CD14-positive monocyte (primary cell): Measurements from ENCODE around the gene KRTAP6-2. TPM values are rescaled to one million over a fixed set of nuclear protein-coding genes. Genes with fewer than 3 reads are reported as not detected.

ENCODE experiments used
- DNase-seq, 3 donors: peaks; one replicate each; pipeline ENCODE4 v3.0.0-alpha.2; 2011 to 2022
- H2AFZ ChIP-seq: 2 replicates; pipeline ENCODE4 v1.6.0; 2012; ENCODE audit warnings: mild to moderate bottlenecking, low read depth, low read length, inconsistent platforms; ENCODE audit not compliant: insufficient read depth, poor library complexity, severe bottlenecking
- H3K27ac ChIP-seq, 2 donors: 1 replicate in 1 of 2; 2 replicates in 1 of 2; pipeline ENCODE4 v1.5.1; 2012 to 2013; ENCODE audit warnings: low read length in 2 of 2, control low read depth in 1 of 2, inconsistent platforms in 1 of 2, low read depth in 1 of 2, mild to moderate bottlenecking in 1 of 2
- H3K27me3 ChIP-seq, 2 donors: one replicate each; pipeline versions ENCODE4 v1.6.0 to v1.6.1; 2011 to 2013; ENCODE audit warnings: low read length in 2 of 2; ENCODE audit not compliant: control insufficient read depth in 2 of 2, insufficient read depth in 2 of 2
- H3K36me3 ChIP-seq, 2 donors: replicated peaks in 1 of 2; 1 replicate in 1 of 2; 2 replicates in 1 of 2; pipeline versions ENCODE4 v1.5.1 to v1.6.1; 2012 to 2013; ENCODE audit warnings: low read length in 2 of 2, control low read depth in 1 of 2, inconsistent platforms in 1 of 2, mild to moderate bottlenecking in 1 of 2; ENCODE audit not compliant: insufficient read depth in 2 of 2, control insufficient read depth in 1 of 2
- H3K4me1 ChIP-seq, 2 donors: 1 replicate in 1 of 2; 2 replicates in 1 of 2; pipeline versions ENCODE4 v1.5.1 to v1.6.1; 2012 to 2013; ENCODE audit warnings: low read length in 2 of 2, control low read depth in 1 of 2, inconsistent platforms in 1 of 2, mild to moderate bottlenecking in 1 of 2, moderate library complexity in 1 of 2; ENCODE audit not compliant: insufficient read depth in 2 of 2, control insufficient read depth in 1 of 2
- H3K4me2 ChIP-seq: replicated peaks from 2 replicates; pipeline ENCODE3; 2012; ENCODE audit warnings: low read length, moderate library complexity, mild to moderate bottlenecking; ENCODE audit not compliant: poor library complexity, severe bottlenecking; ENCODE audit errors: extremely low read depth
- H3K4me3 ChIP-seq, 3 experiments: fragments of 200-600 bp in 1 of 3; sonication (generic) in 1 of 3; replicated peaks in 1 of 3; 1 replicate in 2 of 3; 2 replicates in 1 of 3; pipeline ENCODE4 v1.5.1; 2011 to 2013; ENCODE audit warnings: low read length in 3 of 3, mild to moderate bottlenecking in 3 of 3, control low read depth in 2 of 3, low read depth in 2 of 3, inconsistent platforms in 1 of 3, moderate library complexity in 1 of 3
- H3K79me2 ChIP-seq: 2 replicates; pipeline ENCODE4 v1.6.0; 2012; ENCODE audit warnings: mild to moderate bottlenecking, control low read depth, inconsistent platforms, low read length, moderate library complexity; ENCODE audit not compliant: insufficient read depth
- H3K9ac ChIP-seq: 2 replicates; pipeline ENCODE4 v1.6.0; 2017; ENCODE audit warnings: low read length, mild to moderate bottlenecking; ENCODE audit not compliant: insufficient read depth, poor library complexity, severe bottlenecking
- H3K9me3 ChIP-seq, 2 donors: replicated peaks in 1 of 2; 1 replicate in 1 of 2; 2 replicates in 1 of 2; pipeline versions ENCODE4 v1.5.1 to v1.6.1; 2012 to 2013; ENCODE audit warnings: low read length in 2 of 2, control low read depth in 1 of 2; ENCODE audit not compliant: control insufficient read depth in 1 of 2, insufficient read depth in 1 of 2
- H4K20me1 ChIP-seq: 2 replicates; pipeline ENCODE4 v1.6.0; 2012; ENCODE audit warnings: mild to moderate bottlenecking, low read length, control low read depth, moderate library complexity; ENCODE audit not compliant: insufficient read depth
- H3K27ac Mint-ChIP-seq, 7 donors: one replicate each; pipeline ENCODE4 v1.8.0; 2020; ENCODE audit warnings: mild to moderate bottlenecking in 7 of 7, mixed read lengths in 7 of 7, moderate library complexity in 6 of 7, inconsistent platforms in 2 of 7
- H3K27me3 Mint-ChIP-seq, 3 donors: one replicate each; pipeline ENCODE4 v1.8.0; 2021 to 2022; ENCODE audit warnings: low read depth in 3 of 3, mild to moderate bottlenecking in 3 of 3, mixed read lengths in 3 of 3, moderate library complexity in 3 of 3, inconsistent platforms in 1 of 3
- H3K36me3 Mint-ChIP-seq, 2 donors: one replicate each; pipeline ENCODE4 v1.8.0; 2020; ENCODE audit warnings: mixed read lengths in 2 of 2, inconsistent platforms in 1 of 2, mild to moderate bottlenecking in 1 of 2
- H3K4me1 Mint-ChIP-seq: one replicate; pipeline ENCODE4 v1.8.0; 2020; ENCODE audit warnings: mild to moderate bottlenecking, mixed read lengths
- H3K4me3 Mint-ChIP-seq, 2 donors: one replicate each; pipeline ENCODE4 v1.8.0; 2020; ENCODE audit warnings: mild to moderate bottlenecking in 2 of 2, mixed read lengths in 2 of 2, moderate library complexity in 1 of 2
- H3K9me3 Mint-ChIP-seq, 7 donors: one replicate each; pipeline ENCODE4 v1.8.0; 2020 to 2022; ENCODE audit warnings: mixed read lengths in 7 of 7, mild to moderate bottlenecking in 6 of 7, moderate library complexity in 6 of 7, inconsistent platforms in 2 of 7
- CTCF ChIP-seq: fragments of 200-600 bp; IDR thresholded peaks from one replicate; pipeline ENCODE4 v1.8.0; 2022; ENCODE audit warnings: antibody characterized with exemption, mild to moderate bottlenecking
- WGBS: methylation state at CpG from one replicate; pipeline ENCODE4 v1.1.5; 2013; ENCODE audit warnings: missing lambda C conversion rate; ENCODE audit not compliant: insufficient coverage; 5-methylcytosine and 5-hydroxymethylcytosine counted together
- intact Hi-C, 2 donors: fragments of 100-400 bp; cut with micrococcal nuclease; formaldehyde crosslinking; loops; one replicate each; pipeline versions ENCODE4 v1.15.0 to v1.15.1; 2023
- polyA minus RNA-seq: library from RNA; depleted of rRNA, polyadenylated mRNA; stranded (reverse); fragments of >200 nt; gene quantifications from 2 replicates; pipeline ENCODE4 v1.2.3, GENCODE V29; 2012
- polyA plus RNA-seq, 3 donors: library from polyadenylated mRNA; depleted of rRNA in 1 of 3; unstranded in 2 of 3; stranded (reverse) in 1 of 3; fragments of 300-500 nt in 2 of 3; fragments of >200 nt in 1 of 3; fragmentation: Illumina TruSeq in 2 of 3; gene quantifications; 1 replicate in 2 of 3; 2 replicates in 1 of 3; pipeline ENCODE4 v1.2.3, GENCODE V29; 2012 to 2021
- total RNA-seq, 12 experiments: library from RNA in 1 of 12; stranded (reverse) in 1 of 12; fragments of 120-200 nt in 1 of 12; gene quantifications; one replicate each; pipeline ENCODE4 v1.2.4 and lab custom pipeline; 2013 to 2026; ENCODE audit warnings: mixed read lengths in 6 of 12, inconsistent platforms in 1 of 12

Gene KRTAP6-2, protein sequence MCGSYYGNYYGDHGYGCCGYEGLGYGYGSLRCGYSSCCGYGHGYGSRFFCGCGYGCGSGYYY
- not detected for total RNA-seq (2013)
- polyA plus RNA-seq (not detected), polyA minus RNA-seq (not detected in 2 replicates), total RNA-seq (lab: John Stamatoyannopoulos, UW) (0 to 0.12 (median 0) reads per million in 11 experiments)

DNA sequence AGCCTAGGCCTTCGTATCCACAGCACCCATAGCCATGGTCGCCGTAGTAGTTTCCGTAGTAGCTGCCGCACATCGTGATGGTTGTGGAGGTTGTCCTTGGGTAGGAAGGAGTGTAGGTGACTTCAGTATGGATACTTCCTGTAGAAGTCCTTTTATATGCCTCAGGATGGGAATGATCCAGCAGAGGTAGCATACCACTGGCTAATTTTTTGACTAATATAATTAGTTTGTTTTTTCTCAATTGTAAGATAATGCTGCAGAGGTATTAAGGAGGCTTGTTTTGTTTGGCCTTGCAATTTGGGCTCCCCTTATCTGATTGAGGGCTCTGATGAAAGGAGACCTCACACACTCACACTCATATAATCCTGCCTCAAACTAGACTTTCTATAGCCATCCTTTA, at the start of gene KRTAP6-2:
TSS of gene KRTAP6-2 (minus strand) at position 101 of the 400 bp plus-strand sequence. CDS start at position 73, 28 bp downstream.
- Histone ChIP-seq H3K36me3 (no peaks in the 10 kb centered on the region), H3K79me2 (no peaks in the 10 kb centered on the region), H3K9me3 (peaks cover 13 to 27% of the 10 kb centered on the region in 2 donors), H2AFZ (no peak within 1 kb of the TSS), H3K27ac (no peak within 1 kb of the TSS), H3K4me3 (no peak within 1 kb of the TSS), H3K9ac (no peak within 1 kb of the TSS), H3K27me3 (no peaks in the 10 kb centered on the region), H3K4me1 (no peaks in the 10 kb centered on the region), H3K4me2 (no peak within 1 kb of the TSS), H4K20me1 (no peaks in the 10 kb centered on the region)
- Mint-ChIP-seq H3K4me3 (no peak within 1 kb of the TSS), H3K4me1 (no peaks in the 10 kb centered on the region), H3K9me3 (peaks cover 5 to 9% (median 6%) of the 10 kb centered on the region in 7 donors), H3K27ac (peak within 1 kb of the TSS in 1 of 7 donors; percentile 57), H3K27me3 (no peaks in the 10 kb centered on the region), H3K36me3 (no peaks in the 10 kb centered on the region)
- no peak for TF ChIP-seq CTCF
- intact Hi-C loops, result no loop called here
- DNase-seq, result no peak
- 93% methylated on average over 5 of the region's 6 CpGs for WGBS

DNA sequence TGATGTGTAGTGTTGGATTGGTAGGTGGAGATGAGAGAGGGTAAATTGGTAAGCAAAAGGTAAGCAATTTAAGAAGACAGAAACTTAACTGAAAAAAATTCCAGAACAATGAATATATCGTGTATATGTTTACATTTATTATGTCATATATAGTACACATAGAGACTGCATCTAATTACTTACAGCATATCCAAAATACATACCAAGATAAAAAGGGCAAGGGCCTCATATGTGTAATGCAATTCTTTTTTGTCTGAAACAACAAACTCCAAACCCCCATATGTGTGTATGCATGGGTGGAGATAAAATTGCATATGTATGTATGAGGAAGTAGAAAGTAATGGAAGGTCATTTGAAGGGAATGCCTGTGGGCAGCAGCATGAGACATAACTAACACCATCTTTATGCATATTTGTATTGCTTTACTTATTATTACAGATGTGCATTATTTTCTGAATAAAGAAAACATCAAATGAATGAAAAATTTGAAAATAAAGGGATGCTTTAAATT, 48.3 kb upstream of the KRTAP6-2 start:
- Histone ChIP-seq H3K9ac (no peak overlapping the region), H3K4me1 (no peaks in the 10 kb centered on the region), H3K4me3 (no peak overlapping the region), H3K9me3 (peaks cover 6 to 7% of the 10 kb centered on the region in 2 donors), H3K79me2 (no peaks in the 10 kb centered on the region), H2AFZ (no peak overlapping the region), H3K36me3 (no peaks in the 10 kb centered on the region), H3K4me2 (no peak overlapping the region), H4K20me1 (no peaks in the 10 kb centered on the region), H3K27ac (no peak overlapping the region), H3K27me3 (no peaks in the 10 kb centered on the region)
- H3K36me3 Mint-ChIP-seq, result no peaks in the 10 kb centered on the region
- no peak for TF ChIP-seq CTCF
- no CpG with 5 or more reads among the region's 1 CpG for WGBS
- intact Hi-C loops, result no loop called here
- peaks cover 0 to 9% (median 5%) of the 10 kb centered on the region in 7 donors for H3K9me3 Mint-ChIP-seq
- no peaks in the 10 kb centered on the region for H3K4me1 Mint-ChIP-seq
- no peaks in the 10 kb centered on the region for H3K27me3 Mint-ChIP-seq
- no peak for DNase-seq
- no peak overlapping the region for H3K4me3 Mint-ChIP-seq
- no peak overlapping the region for H3K27ac Mint-ChIP-seq
